Measurements from ENCODE around the gene STX17. TPM values are rescaled to one million over a fixed set of nuclear protein-coding genes. Genes with fewer than 3 reads are reported as not detected.
A peak's percentile ranks its signal among the peaks of the same experiment; 100 is the strongest.

Gene STX17
- total and polyA plus RNA-seq, 5 donors from 2014 or later: 26.2 to 33.8 (median 28.5) TPM

- Histone ChIP-seq H3K4me3 (ENCODE audit: low read depth, low read length) (peak overlapping the region; percentile 4), H3K27ac (ENCODE audit: insufficient read depth, low read length, poor library complexity, severe bottlenecking) (no peak overlapping the region), H3K27me3 (ENCODE audit: control insufficient read depth, insufficient read depth, low read length) (no peaks in the 10 kb centered on the region), H3K4me1 (ENCODE audit: control insufficient read depth, insufficient read depth, low read length, poor library complexity, severe bottlenecking) (peaks cover 7% of the 10 kb centered on the region), H3K36me3 (ENCODE audit: control insufficient read depth, insufficient read depth, low read length) (peaks cover 24% of the 10 kb centered on the region), H3K9me3 (ENCODE audit: control insufficient read depth in 2 of 2, low read length in 2 of 2) (no peaks in the 10 kb centered on the region)
- no peak overlapping the region for H3K27ac Mint-ChIP-seq
- no peaks in the 10 kb centered on the region for H3K9me3 Mint-ChIP-seq
- H3K36me3 Mint-ChIP-seq: peaks cover 32% of the 10 kb centered on the region
- H3K4me1 Mint-ChIP-seq: peaks cover 25 to 41% (median 30%) of the 10 kb centered on the region in 4 donors
- H3K27me3 Mint-ChIP-seq: no peaks in the 10 kb centered on the region
- H3K4me3 Mint-ChIP-seq: peak overlapping the region in 1 of 4 donors; percentile 38
- no peak for ATAC-seq (ENCODE audit: low read depth in 2 of 2)
- DNase-seq: peak in 1 of 3 donors; percentile 16
Measured at GRCh38 chr9:99954819-99955218, 48.4 kb downstream of the STX17 start.

DNA sequence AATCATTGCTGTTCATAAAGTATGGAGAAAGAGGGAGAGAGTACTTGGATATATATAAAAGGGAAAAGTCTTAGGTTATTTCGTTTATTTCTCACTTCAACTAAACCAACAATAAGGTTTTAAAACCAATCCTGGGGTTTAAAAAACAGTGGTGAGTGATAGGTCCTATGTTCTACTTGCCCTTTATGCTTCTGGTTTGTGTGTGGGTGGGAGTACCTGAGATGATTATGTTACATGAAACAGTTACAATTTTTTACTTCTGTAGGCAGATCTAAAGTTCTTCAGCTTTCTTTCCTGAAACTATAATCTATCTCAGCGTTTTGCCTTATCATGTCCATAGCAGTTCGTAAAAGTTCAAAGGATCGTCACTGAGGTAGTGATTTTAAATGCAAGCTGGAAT lies 49.2 kb downstream of the STX17 start:
- Mint-ChIP-seq H3K27me3 (no peaks in the 10 kb centered on the region), H3K36me3 (peaks cover 30% of the 10 kb centered on the region), H3K4me1 (peaks cover 25 to 41% (median 28%) of the 10 kb centered on the region in 4 donors), H3K4me3 (peak overlapping the region in 2 of 4 donors; percentile 19 to 30), H3K27ac (peak overlapping the region in 1 of 3 donors; percentile 47), H3K9me3 (no peaks in the 10 kb centered on the region)
- Histone ChIP-seq H3K27ac (ENCODE audit: insufficient read depth, low read length, poor library complexity, severe bottlenecking) (no peak overlapping the region), H3K36me3 (ENCODE audit: control insufficient read depth, insufficient read depth, low read length) (peaks cover 30% of the 10 kb centered on the region), H3K4me3 (ENCODE audit: low read depth, low read length) (peak overlapping the region; percentile 32), H3K4me1 (ENCODE audit: control insufficient read depth, insufficient read depth, low read length, poor library complexity, severe bottlenecking) (peaks cover 7% of the 10 kb centered on the region), H3K27me3 (ENCODE audit: control insufficient read depth, insufficient read depth, low read length) (no peaks in the 10 kb centered on the region), H3K9me3 (ENCODE audit: control insufficient read depth in 2 of 2, low read length in 2 of 2) (no peaks in the 10 kb centered on the region)
- DNase-seq (peak in 1 of 3 donors; percentile 12), ATAC-seq (ENCODE audit: low read depth in 2 of 2) (no peak)

- Histone ChIP-seq H3K36me3 (ENCODE audit: control insufficient read depth, insufficient read depth, low read length) (peaks cover 44% of the 10 kb centered on the region), H3K9me3 (ENCODE audit: control insufficient read depth in 2 of 2, low read length in 2 of 2) (no peaks in the 10 kb centered on the region), H3K27me3 (ENCODE audit: control insufficient read depth, insufficient read depth, low read length) (no peaks in the 10 kb centered on the region), H3K27ac (ENCODE audit: insufficient read depth, low read length, poor library complexity, severe bottlenecking) (no peak overlapping the region), H3K4me3 (ENCODE audit: low read depth, low read length) (no peak overlapping the region), H3K4me1 (ENCODE audit: control insufficient read depth, insufficient read depth, low read length, poor library complexity, severe bottlenecking) (no peaks in the 10 kb centered on the region)
- H3K27ac Mint-ChIP-seq: no peak overlapping the region
- peaks cover 44% of the 10 kb centered on the region for H3K36me3 Mint-ChIP-seq
- no peak overlapping the region for H3K4me3 Mint-ChIP-seq
- peaks cover 2 to 17% (median 11%) of the 10 kb centered on the region in 4 donors for H3K4me1 Mint-ChIP-seq
- H3K27me3 Mint-ChIP-seq: no peaks in the 10 kb centered on the region
- H3K9me3 Mint-ChIP-seq: no peaks in the 10 kb centered on the region
- ATAC-seq (ENCODE audit: low read depth in 2 of 2) (no peak), DNase-seq (no peak)
Measured at GRCh38 chr9:99962680-99963261, 56.3 kb downstream of the STX17 start.

DNA sequence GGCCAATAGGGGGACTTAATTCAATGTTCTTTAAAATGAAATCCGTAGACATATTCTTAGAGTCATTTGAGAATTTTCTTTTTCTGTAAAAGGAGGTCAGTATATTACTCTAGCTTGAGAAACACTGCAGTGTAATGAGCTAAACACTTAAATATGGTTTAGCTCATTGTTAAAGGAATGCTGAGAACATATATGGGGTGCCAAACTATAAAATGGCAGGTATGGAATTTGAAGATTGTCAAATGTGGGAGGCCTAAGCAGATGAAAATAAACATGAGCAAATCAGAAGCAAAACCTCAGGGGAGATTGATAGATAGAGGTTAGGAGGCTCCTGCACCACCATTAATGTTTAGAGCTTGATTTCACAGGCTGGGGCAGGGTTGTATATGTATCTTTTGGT lies 57.9 kb downstream of the STX17 start:
- DNase-seq: no peak
- Histone ChIP-seq H3K4me3 (ENCODE audit: low read depth, low read length) (no peak overlapping the region), H3K27ac (ENCODE audit: insufficient read depth, low read length, poor library complexity, severe bottlenecking) (no peak overlapping the region), H3K4me1 (ENCODE audit: control insufficient read depth, insufficient read depth, low read length, poor library complexity, severe bottlenecking) (no peaks in the 10 kb centered on the region), H3K27me3 (ENCODE audit: control insufficient read depth, insufficient read depth, low read length) (no peaks in the 10 kb centered on the region), H3K9me3 (ENCODE audit: control insufficient read depth in 2 of 2, low read length in 2 of 2) (no peaks in the 10 kb centered on the region), H3K36me3 (ENCODE audit: control insufficient read depth, insufficient read depth, low read length) (peaks cover 52% of the 10 kb centered on the region)
- Mint-ChIP-seq H3K9me3 (no peaks in the 10 kb centered on the region), H3K27me3 (no peaks in the 10 kb centered on the region), H3K36me3 (peaks cover 44% of the 10 kb centered on the region), H3K4me3 (no peak overlapping the region), H3K27ac (peak overlapping the region in 1 of 3 donors; percentile 18), H3K4me1 (peaks cover 0 to 9% (median 2%) of the 10 kb centered on the region in 4 donors)
- no peak for ATAC-seq (ENCODE audit: low read depth in 2 of 2)

- Histone ChIP-seq H3K4me3 (ENCODE audit: low read depth, low read length) (no peak overlapping the region), H3K27ac (ENCODE audit: insufficient read depth, low read length, poor library complexity, severe bottlenecking) (no peak overlapping the region), H3K27me3 (ENCODE audit: control insufficient read depth, insufficient read depth, low read length) (no peaks in the 10 kb centered on the region), H3K4me1 (ENCODE audit: control insufficient read depth, insufficient read depth, low read length, poor library complexity, severe bottlenecking) (no peaks in the 10 kb centered on the region), H3K36me3 (ENCODE audit: control insufficient read depth, insufficient read depth, low read length) (peaks cover 47% of the 10 kb centered on the region), H3K9me3 (ENCODE audit: control insufficient read depth in 2 of 2, low read length in 2 of 2) (no peaks in the 10 kb centered on the region)
- no peaks in the 10 kb centered on the region for H3K9me3 Mint-ChIP-seq
- H3K4me3 Mint-ChIP-seq: no peak overlapping the region
- peaks cover 52% of the 10 kb centered on the region for H3K36me3 Mint-ChIP-seq
- no peak for DNase-seq
- ATAC-seq (ENCODE audit: low read depth in 2 of 2): no peak
- no peaks in the 10 kb centered on the region for H3K27me3 Mint-ChIP-seq
- H3K4me1 Mint-ChIP-seq: peaks cover 0 to 8% (median 2%) of the 10 kb centered on the region in 4 donors
- peak overlapping the region in 1 of 3 donors; percentile 27 for H3K27ac Mint-ChIP-seq
Measured at GRCh38 chr9:99966001-99966400, 59.5 kb downstream of the STX17 start.

DNA sequence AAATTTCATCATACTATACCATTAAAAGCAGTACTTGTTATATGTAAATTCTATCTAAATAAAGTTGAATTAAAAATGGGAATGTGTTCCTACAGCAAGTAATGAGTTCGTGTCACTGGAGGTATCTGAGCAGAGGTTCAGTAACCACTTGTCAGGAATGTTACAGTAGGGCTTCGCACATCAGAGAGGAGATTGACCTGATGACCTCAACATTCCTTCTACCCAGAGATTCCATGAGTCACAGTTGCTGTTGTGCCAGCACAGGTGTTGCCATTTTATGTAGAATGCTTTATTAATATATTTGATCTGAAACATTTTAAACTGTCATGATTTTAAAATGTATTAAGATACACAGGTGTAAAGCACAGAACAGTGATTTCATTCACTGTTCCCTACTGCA lies 60.3 kb downstream of the STX17 start:
- no peak overlapping the region for H3K4me3 ChIP-seq (ENCODE audit: low read depth, low read length)
- H3K9me3 ChIP-seq (ENCODE audit: control insufficient read depth in 2 of 2, low read length in 2 of 2): no peaks in the 10 kb centered on the region
- no peak for ATAC-seq (ENCODE audit: low read depth in 2 of 2)
- H3K27ac ChIP-seq (ENCODE audit: insufficient read depth, low read length, poor library complexity, severe bottlenecking): no peak overlapping the region
- Mint-ChIP-seq H3K9me3 (no peaks in the 10 kb centered on the region), H3K27ac (peak overlapping the region in 1 of 3 donors; percentile 27), H3K27me3 (no peaks in the 10 kb centered on the region), H3K4me3 (no peak overlapping the region), H3K4me1 (peaks cover 0 to 6% (median 2%) of the 10 kb centered on the region in 4 donors), H3K36me3 (peaks cover 45% of the 10 kb centered on the region)
- no peaks in the 10 kb centered on the region for H3K27me3 ChIP-seq (ENCODE audit: control insufficient read depth, insufficient read depth, low read length)
- H3K4me1 ChIP-seq (ENCODE audit: control insufficient read depth, insufficient read depth, low read length, poor library complexity, severe bottlenecking): no peaks in the 10 kb centered on the region
- H3K36me3 ChIP-seq (ENCODE audit: control insufficient read depth, insufficient read depth, low read length): peaks cover 43% of the 10 kb centered on the region
- DNase-seq: no peak

DNA sequence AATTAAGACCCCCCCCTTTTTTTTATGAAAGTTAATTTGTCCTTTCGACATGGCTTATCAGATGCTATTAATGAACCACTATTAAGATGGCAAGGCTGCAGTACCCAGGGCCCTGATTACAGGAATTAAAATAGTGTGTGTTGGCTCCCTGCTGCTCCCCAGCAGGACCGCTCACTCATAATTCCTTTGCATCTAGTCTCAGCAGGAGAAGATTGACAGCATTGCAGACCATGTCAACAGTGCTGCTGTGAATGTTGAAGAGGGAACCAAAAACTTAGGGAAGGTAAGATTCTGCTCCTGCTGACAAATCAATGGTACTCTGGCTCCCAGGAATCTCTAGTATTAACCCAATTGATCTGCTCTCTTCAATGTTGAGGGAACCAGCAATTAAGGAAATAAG lies 61.0 kb downstream of the STX17 start:
- no peaks in the 10 kb centered on the region for H3K9me3 Mint-ChIP-seq
- Histone ChIP-seq H3K4me3 (ENCODE audit: low read depth, low read length) (no peak overlapping the region), H3K4me1 (ENCODE audit: control insufficient read depth, insufficient read depth, low read length, poor library complexity, severe bottlenecking) (no peaks in the 10 kb centered on the region), H3K36me3 (ENCODE audit: control insufficient read depth, insufficient read depth, low read length) (peaks cover 39% of the 10 kb centered on the region), H3K27me3 (ENCODE audit: control insufficient read depth, insufficient read depth, low read length) (no peaks in the 10 kb centered on the region), H3K27ac (ENCODE audit: insufficient read depth, low read length, poor library complexity, severe bottlenecking) (no peak overlapping the region), H3K9me3 (ENCODE audit: control insufficient read depth in 2 of 2, low read length in 2 of 2) (no peaks in the 10 kb centered on the region)
- H3K36me3 Mint-ChIP-seq: peaks cover 43% of the 10 kb centered on the region
- H3K27me3 Mint-ChIP-seq: no peaks in the 10 kb centered on the region
- no peak overlapping the region for H3K4me3 Mint-ChIP-seq
- no peak for DNase-seq
- peak overlapping the region in 1 of 3 donors; percentile 16 for H3K27ac Mint-ChIP-seq
- H3K4me1 Mint-ChIP-seq: peaks cover 0 to 6% (median 2%) of the 10 kb centered on the region in 4 donors
- ATAC-seq (ENCODE audit: low read depth in 2 of 2): no peak

DNA sequence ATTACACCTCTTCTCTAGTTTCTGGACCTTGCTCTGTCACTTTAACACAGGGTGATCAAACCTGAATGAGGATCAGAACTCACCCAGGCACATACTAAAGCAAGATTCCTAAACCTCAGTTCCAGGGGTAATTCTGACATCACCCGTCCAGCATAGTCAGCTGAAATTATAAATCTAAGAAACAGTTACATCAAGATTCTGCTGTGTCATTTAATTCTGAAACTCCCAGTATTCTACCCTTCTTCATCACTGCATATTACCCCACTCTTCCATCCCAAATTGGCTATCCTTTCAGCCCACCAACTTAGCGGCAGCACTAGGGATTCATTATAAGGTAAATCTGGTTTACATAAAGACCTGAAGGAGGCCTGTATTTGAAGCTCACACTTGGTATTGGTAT lies 64.0 kb downstream of the STX17 start:
- Mint-ChIP-seq H3K4me1 (peaks cover 0 to 4% (median 4%) of the 10 kb centered on the region in 4 donors), H3K27me3 (no peaks in the 10 kb centered on the region), H3K36me3 (peaks cover 47% of the 10 kb centered on the region), H3K4me3 (no peak overlapping the region), H3K9me3 (no peaks in the 10 kb centered on the region), H3K27ac (peak overlapping the region in 1 of 3 donors; percentile 8)
- Histone ChIP-seq H3K36me3 (ENCODE audit: control insufficient read depth, insufficient read depth, low read length) (peaks cover 36% of the 10 kb centered on the region), H3K4me3 (ENCODE audit: low read depth, low read length) (no peak overlapping the region), H3K27ac (ENCODE audit: insufficient read depth, low read length, poor library complexity, severe bottlenecking) (no peak overlapping the region), H3K9me3 (ENCODE audit: control insufficient read depth in 2 of 2, low read length in 2 of 2) (no peaks in the 10 kb centered on the region), H3K27me3 (ENCODE audit: control insufficient read depth, insufficient read depth, low read length) (no peaks in the 10 kb centered on the region), H3K4me1 (ENCODE audit: control insufficient read depth, insufficient read depth, low read length, poor library complexity, severe bottlenecking) (no peaks in the 10 kb centered on the region)
- ATAC-seq (ENCODE audit: low read depth in 2 of 2): no peak
- no peak for DNase-seq

Data from CD4-positive, CD25-positive, alpha-beta regulatory T cell (primary cell).